Fibroblast of peridontal ligament (primary cell): ENCODE results near the gene LLGL2.
"Not testable (repeated sequence)": the region's sequence is repeated elsewhere in the genome, so short reads cannot be mapped to it uniquely, and the experiment has no call there.

Source experiments
- DNase-seq: peaks from one replicate; pipeline ENCODE4 v3.0.0-alpha.2; 2010; ENCODE audit errors: extremely low read depth

Gene LLGL2

GRCh38 chr17:75568412-75569255 lies 43.1 kb downstream of the LLGL2 start:
- no peak for DNase-seq

- DNase-seq: no peak
Measured at GRCh38 chr17:75570034-75570676, 44.7 kb downstream of the LLGL2 start.

- no peak for DNase-seq
Measured at GRCh38 chr17:75570772-75571171, 45.3 kb downstream of the LLGL2 start.

- DNase-seq: no peak
Measured at GRCh38 chr17:75571197-75571884, 45.8 kb downstream of the LLGL2 start.

GRCh38 chr17:75571885-75572215 lies 46.4 kb downstream of the LLGL2 start:
- DNase-seq: no peak

GRCh38 chr17:75572713-75573539 lies 47.4 kb downstream of the LLGL2 start:
- DNase-seq: no peak

GRCh38 chr17:75573540-75573957 lies 48.1 kb downstream of the LLGL2 start:
- DNase-seq: no peak

GRCh38 chr17:75573994-75574393 lies 48.5 kb downstream of the LLGL2 start:
- DNase-seq: no peak

GRCh38 chr17:75574404-75575036 lies 49.0 kb downstream of the LLGL2 start:
- DNase-seq: no peak

GRCh38 chr17:75575197-75575596 lies 49.7 kb downstream of the LLGL2 start:
- DNase-seq: no peak

- no peak for DNase-seq
Measured at GRCh38 chr17:75575728-75576127, 50.2 kb downstream of the LLGL2 start.

GRCh38 chr17:75576661-75577060 lies 51.2 kb downstream of the LLGL2 start:
- no peak for DNase-seq

GRCh38 chr17:75581121-75581725 lies 55.7 kb downstream of the LLGL2 start:
- DNase-seq: not testable (repeated sequence)

GRCh38 chr17:75583197-75583596 lies 57.7 kb downstream of the LLGL2 start:
- DNase-seq: not testable (repeated sequence)

GRCh38 chr17:75584849-75585175 lies 59.3 kb downstream of the LLGL2 start:
- no peak for DNase-seq

- DNase-seq: no peak
Measured at GRCh38 chr17:75587675-75588595, 62.4 kb downstream of the LLGL2 start, which contains the start of gene MYO15B. TSS of gene MYO15B (plus strand) at chr17:75587800. CDS start at chr17:75588058, 258 bp downstream.

- no peak for DNase-seq
Measured at GRCh38 chr17:75588596-75589011, 63.1 kb downstream of the LLGL2 start.

- peak; percentile 64 for DNase-seq
Measured at GRCh38 chr17:75589012-75589918, 63.8 kb downstream of the LLGL2 start.

- no peak for DNase-seq
Measured at GRCh38 chr17:75589919-75590303, 64.4 kb downstream of the LLGL2 start.
